HuH-7 (cell line): ENCODE results near the gene PXDN.
"Not testable (repeated sequence)": the region's sequence is repeated elsewhere in the genome, so short reads cannot be mapped to it uniquely, and the experiment has no call there.

ENCODE experiments used
- DNase-seq: peaks from one replicate; pipeline ENCODE4 v3.0.0; 2011; ENCODE audit warnings: low spot score

Gene PXDN

GRCh38 chr2:1632510-1632909, 111.8 kb downstream of the PXDN start:
- no peak for DNase-seq

- no peak for DNase-seq
These were observed 112.3 kb downstream of the PXDN start for GRCh38 chr2:1632002-1632348.

DNA sequence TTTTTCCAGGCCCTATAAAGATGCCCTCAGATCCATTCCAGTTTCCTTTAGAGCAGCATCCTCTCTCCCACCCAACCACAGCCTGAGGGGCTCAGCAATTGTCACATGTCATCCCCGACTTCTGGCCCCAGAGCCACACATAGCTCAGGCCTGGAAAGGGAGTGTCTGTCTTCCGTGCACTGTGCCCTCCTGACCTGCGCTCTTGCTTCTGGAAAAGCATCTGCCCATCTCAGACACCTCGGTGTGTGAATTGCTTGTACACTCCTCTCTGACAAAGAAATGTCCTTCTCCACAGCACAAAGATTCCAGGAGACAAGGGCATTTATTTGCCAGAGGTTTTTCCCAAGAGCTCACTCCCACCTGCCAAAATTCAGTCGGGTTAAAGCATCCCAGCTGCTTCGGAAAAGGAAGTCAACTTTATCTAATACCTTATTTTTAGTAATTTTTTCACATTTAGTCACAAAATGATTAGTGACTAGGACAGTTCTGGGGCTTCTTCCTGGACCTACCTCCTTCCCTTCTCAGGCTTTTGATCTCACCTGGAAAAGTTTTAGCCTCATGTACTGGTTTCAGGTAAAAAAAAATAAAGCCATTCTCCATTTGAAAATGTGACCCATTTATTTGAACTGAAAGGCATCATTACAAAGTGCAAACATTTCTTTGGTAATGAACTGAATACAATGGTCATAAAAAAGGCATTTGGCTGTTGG, 112.9 kb downstream of the PXDN start:
- DNase-seq, result no peak

DNA sequence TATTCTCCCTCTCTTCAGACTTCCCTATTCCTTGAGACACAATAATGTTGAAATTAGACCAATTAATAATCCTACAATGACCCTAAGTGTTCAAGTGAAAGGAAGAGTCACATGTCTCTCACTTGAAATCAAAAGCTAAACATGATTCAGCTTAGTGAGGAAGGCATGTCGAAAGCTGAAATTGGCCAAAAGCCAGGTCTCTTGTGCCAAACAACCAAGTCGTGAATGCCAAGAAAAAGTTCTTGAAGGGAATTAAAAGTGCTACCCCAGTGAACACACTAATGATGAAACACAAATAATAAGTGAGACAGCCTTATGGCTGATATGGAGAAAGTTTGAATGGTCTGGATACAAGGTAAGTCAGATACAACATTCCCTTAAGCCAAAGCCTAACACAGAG, 115.4 kb downstream of the PXDN start:
- no peak for DNase-seq

DNA sequence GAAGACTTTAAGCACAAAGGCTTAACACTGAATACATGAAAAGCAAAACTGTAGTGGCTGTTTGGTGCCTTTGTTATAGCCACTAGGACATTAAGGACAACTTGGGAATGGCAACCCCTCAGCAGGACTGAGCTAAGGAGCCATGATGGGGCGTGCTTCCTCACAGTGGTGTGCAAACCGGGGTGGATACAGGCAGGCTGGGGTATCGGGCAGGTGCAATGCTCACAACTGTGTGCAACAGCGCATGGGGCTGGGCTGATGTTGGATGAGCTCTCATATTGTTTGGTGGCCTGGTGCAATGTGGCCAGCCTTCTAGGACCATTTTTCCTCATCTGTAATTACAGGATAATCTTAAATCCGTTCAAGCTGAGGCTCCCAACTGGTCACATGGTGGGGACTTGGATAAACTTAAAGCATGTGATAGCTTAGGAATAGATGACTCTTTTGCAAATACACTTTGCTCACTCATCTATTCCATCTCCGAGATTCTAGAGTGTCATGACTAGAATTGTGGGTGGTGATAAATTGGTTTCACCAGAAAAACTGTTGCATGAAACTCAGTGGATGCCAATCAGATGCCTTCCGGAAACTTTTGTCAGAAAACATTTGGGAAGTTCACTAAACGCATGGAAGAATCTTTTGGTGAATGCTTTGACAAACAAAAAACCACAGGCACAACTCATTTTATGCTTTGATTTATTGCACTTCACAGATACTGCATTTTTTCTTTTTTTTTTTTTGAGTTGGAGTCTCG, 116.5 kb downstream of the PXDN start:
- no peak for DNase-seq

DNA sequence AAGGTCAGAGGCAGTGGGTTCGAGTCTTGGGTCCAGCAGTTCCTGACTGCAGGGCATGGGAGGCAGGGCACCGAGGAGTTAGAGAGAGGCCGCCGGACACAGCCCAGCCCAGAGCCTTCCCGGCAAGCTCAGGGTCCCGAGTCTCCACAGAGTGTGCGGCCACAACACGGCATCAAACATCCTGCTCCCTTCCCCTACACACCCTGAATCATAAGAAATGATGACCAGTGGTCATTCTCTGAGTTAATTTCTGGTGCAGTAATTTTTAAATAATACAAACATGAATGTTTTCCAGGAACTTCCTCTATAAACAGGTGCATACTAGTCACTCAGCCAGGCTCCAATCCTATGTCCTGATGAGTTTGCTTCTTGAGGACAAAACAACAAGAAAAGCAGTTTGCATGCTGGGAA, 118.0 kb downstream of the PXDN start:
- no peak for DNase-seq

- DNase-seq, result no peak
These were observed 118.9 kb downstream of the PXDN start for GRCh38 chr2:1625281-1626001.

DNA sequence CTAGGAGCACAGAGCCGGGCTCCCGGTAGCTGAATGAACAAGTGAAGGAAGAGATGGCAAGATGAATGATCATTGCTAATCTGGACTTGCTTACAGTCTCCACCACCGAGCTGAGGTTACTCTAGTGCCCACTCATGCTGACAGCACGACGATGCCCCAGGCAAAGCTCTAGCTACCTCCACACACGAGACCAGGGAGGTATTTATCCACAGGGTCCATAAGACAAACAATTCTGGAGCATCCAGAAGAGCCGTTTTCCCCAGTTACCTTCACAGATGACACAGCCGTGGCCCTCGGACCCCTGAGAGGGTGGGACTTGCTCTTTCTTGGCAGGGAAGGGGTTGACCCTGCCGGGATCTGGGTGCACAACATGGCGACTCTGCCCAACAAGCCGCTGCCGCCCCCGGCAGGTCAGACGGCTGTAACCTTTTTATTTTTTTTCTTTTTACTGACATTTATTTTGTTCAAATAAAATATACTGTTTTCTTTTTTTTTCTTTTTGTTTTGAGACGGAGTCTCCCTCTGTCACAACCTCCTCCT, 120.3 kb downstream of the PXDN start:
- no peak for DNase-seq

GRCh38 chr2:1622521-1623200, 121.7 kb downstream of the PXDN start:
- no peak for DNase-seq

DNA sequence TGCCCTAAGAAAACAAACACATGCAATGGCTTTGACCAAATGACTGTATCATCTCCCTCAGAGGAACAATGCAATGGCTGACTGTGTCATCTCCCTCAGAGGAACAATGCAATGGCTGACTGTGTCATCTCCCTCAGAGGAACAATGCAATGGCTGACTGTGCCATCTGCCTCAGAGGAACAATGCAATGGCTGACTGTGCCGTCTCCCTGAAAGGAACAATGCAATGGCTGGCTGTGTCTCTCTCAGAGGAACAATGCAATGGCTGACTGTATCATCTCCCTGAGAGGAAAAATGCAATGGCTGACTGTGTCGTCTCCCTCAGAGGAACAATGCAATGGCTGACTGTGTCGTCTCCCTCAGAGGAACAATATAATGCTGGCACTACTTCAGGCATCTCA, 122.3 kb downstream of the PXDN start:
- not testable (repeated sequence) for DNase-seq

DNA sequence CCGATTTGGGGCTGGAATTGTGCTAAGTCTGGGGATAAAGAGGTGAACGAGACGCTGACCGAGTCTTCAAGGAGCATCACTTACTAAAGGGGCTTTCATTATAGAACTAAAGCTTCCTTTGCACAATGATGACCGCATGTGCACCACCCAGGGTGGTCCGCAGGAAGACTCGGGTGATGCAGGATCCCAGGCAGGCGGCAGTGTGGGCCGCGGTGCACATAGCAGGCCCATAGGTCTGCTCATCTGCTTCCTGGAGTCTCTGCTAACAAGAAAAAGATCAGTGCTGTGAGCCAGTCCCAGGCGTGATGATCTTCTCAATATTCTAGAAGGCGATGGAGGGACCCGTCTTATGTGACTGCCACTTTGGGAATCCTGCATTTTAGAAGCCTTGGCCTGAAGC, 122.8 kb downstream of the PXDN start:
- DNase-seq, result no peak

DNA sequence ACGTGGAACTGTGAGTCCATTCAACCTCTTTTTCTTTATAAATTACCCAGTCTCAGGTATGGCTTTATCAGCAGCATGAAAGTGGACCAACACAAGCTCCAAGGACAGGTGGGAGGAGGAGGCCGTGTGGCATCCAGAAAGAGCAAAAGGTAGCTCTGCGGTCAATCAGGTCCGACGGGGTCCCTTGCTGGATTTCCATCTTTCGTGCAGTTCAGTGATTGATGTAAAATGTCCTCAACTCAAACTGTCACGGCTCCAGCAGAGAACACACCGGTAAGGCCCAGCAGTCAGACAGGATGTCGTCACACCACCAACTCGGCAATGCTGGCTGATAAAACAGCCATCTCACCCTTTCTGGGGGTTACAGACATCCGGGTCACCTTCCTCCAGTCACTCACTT, 123.3 kb downstream of the PXDN start:
- DNase-seq, result no peak

- no peak for DNase-seq
These were observed 124.2 kb downstream of the PXDN start for GRCh38 chr2:1620081-1620480.

GRCh38 chr2:1619556-1619955, 124.8 kb downstream of the PXDN start:
- no peak for DNase-seq

- DNase-seq, result no peak
These were observed 125.3 kb downstream of the PXDN start for GRCh38 chr2:1618974-1619373.

GRCh38 chr2:1618191-1618961, 125.9 kb downstream of the PXDN start:
- no peak for DNase-seq

DNA sequence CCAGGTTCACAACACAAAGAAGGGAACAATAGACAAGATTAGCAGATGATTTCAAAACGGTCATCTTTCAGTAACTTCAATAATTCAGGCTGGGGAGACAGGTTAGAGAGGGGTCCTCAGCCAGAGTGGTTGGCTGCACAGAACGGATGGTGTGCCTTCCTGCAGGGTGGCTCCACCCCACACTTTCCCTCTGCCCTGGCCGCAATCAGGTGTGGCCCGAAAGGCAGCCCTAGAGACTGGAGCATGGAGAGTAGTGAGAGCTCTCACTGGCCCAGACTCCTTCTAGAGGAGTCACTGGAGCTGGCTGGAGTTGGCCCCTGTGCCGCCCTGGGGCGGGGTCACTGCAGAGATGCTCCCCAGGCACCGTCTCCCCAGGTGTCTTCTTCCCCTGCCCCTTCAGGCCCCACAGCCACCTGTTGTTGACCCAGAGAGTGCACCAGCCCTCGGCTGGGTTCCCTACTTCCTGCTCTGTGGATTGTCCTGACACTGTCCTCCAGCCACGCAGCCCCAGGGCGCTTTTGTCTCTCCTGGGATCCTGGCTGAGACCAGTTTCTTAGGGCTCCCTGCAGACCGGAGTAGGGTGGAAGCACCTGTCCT, 126.8 kb downstream of the PXDN start:
- no peak for DNase-seq

- no peak for DNase-seq
These were observed 129.8 kb downstream of the PXDN start for GRCh38 chr2:1614564-1614963.

DNA sequence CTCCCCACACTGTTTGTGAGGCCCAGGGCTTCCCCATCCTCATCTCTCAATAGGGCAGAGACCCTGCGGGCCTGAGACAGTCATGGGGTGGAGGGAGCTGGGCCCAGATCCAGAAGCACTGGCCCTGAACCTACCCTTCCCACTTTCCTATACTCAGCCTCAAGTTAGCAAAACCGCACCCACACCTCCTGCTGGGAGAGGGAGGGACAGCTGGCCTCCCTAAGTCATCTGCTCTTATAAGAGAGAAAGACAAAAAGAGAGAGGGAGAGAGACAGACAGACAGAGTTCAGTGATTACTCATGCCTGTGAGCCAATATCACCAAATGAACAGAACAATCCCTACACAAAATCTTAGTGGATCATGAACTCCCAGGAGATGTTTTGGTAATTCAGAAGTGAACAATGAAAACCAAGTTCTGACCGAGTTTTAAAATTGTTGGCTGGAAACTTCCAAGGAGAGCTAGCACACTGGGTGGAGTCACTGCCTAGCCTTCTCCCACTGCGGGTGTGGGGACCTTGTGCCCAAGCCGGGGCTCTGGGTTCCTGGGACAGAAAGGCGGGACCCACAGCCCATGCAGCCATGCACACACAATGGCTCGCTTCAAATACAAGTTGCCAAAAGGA, 130.5 kb downstream of the PXDN start:
- no peak for DNase-seq

DNA sequence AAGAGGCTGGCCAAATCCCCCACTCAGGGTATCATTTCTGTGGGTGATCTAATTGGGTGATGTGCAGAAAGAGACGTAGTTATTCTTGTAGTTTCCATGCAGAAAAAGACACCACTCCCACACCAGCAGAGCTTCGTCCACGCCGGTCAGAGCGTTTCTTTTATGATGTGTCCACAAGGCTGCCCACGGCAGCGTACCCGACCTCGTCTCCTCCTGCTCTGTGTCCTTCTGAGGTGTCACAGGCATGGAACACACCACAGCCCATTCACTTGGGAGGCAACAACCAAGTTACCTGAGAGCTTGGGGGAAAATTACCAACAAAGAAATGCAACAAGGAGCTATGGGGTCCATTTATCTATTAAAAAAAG, 131.3 kb downstream of the PXDN start:
- no peak for DNase-seq
